A549 treated with AZD9567 at 1 μM for 4 hours (cell line): ENCODE results near the gene FAM236C. TPM values are rescaled to one million over a fixed set of nuclear protein-coding genes. Genes with fewer than 3 reads are reported as not detected.

ENCODE experiments used
- total RNA-seq: library from RNA; stranded (reverse); fragments of 200-300 nt; extraction: Qiagen RNA extraction; gene quantifications from 5 replicates; pipeline ENCODE4 v1.2.3, GENCODE V29; 2022; ENCODE audit not compliant: insufficient read depth

The FAM236C gene
- total RNA-seq = not detected in 5 replicates

DNA sequence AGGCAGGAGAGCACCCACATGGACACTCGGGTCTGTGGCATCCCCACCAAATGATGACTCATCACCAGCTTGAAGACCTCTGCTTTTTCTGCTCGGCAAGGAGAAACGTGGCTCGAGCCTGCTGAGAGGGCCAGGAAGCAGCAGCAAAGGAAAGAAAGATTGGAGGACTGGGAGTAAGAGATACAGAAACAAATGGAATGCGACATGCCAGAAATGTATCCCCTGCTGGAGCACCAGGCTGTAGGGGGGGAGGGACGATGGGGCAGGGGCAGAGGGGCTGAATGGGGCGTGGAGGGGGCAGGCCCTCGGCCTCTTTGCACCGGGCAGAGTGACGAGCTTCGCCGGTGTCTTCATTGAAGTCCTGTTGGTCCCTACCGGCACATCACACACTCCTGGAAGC is at the start of gene FAM236C:
FAM236C (plus strand) TSS at position 301 of the 400 bp plus-strand sequence. CDS start 100 bp downstream, outside the sequence.

DNA sequence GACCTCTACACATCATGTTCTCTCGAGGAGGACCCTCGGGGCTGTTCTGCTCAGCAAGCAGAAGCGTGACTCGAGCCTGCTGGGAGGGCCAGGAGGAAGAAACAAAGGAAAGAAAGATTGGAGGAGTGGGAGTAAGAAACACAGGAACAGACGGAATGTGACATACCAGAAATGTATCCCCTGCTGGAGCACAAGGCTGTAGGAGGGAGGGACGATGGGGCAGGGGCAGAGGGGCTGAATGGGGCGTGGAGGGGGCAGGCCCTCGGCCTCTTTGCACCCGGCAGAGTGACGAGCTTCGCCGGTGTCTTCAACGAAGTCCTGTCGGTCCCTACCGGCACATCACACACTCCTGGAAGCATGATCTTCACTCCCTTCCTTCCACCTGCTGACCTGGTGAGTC is 25.5 kb downstream of the FAM236C start, which contains the start of gene FAM236A:
FAM236A (plus strand) TSS at position 301 of the 400 bp plus-strand sequence; CDS start at position 358, 57 bp downstream.

DNA sequence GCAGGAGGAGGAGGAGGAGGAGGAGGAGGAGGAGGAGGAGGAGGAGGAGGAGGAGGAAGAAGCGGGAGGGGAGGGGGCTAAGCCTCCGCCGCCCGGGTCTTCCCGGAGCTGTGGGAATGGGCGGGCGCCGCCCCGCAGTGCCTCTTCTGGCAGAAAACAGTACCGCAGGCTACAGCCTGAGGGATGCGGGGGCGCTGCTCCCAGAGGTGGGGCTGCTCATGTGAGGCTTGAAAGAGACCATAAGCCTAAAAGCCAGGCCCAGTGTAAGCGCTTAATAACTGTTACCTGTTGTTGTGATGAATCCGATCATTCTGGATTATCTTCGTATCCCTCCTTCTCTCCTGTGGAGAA is 31.4 kb downstream of the FAM236C start, which contains the start of gene DMRTC1:
DMRTC1 (minus strand) TSS at position 19 of the 351 bp plus-strand sequence. CDS start 68,143 bp downstream, outside the sequence.

Other genes with a start within 250 kb of the FAM236C start
- gene PHKA1, start 198.3 kb upstream of the FAM236C start, total RNA-seq = 23.0 to 35.4 TPM (median 27.8 TPM) in 5 replicates
- gene DMRTC1B, start 135.7 kb upstream of the FAM236C start, total RNA-seq = 0.05 to 0.13 TPM (median 0.07 TPM) in 3 of 5 replicates, not detected in the others
- not detected in 5 replicates for gene FAM236B, start 130.0 kb upstream of the FAM236C start, total RNA-seq
- not detected in 5 replicates for gene FAM236D, start 104.4 kb upstream of the FAM236C start, total RNA-seq
- gene FAM236A, start 25.6 kb downstream of the FAM236C start, total RNA-seq = not detected in 5 replicates
- gene DMRTC1, start 31.2 kb downstream of the FAM236C start, total RNA-seq = 0.05 TPM in 1 of 5 replicates, not detected in the others
- not detected in 5 replicates for gene PABPC1L2B, start 90.3 kb downstream of the FAM236C start, total RNA-seq
- not detected in 5 replicates for gene PABPC1L2A, start 166.9 kb downstream of the FAM236C start, total RNA-seq